Putamen (tissue), 1 donor: ENCODE data around the gene ABCG2.
"Not testable (repeated sequence)": the region's sequence is repeated elsewhere in the genome, so short reads cannot be mapped to it uniquely, and the experiment has no call there.

Experiments
- DNase-seq: peaks from one replicate; pipeline ENCODE4 v3.0.0-alpha.2; 2016; ENCODE audit warnings: low spot score

The ABCG2 gene

DNA sequence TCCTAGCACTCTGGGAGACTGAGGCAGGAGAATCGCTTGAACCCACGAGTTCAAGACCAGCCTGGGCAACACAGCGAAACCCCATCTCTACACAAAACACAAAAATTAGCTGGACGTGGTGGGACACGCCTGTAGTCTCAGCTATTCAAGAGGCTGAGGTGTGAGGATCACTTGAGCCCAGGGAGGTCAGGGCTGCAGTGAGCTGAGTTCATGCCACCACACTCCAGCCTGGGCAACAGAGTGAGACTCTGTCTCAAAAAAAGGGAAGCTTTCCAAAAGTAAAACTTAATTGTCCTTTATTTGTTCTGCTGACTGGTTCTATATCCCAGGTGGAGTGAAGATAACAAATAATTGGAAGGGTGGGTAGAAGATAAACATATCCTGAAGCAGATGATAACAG is 45.6 kb downstream of the ABCG2 start:
- DNase-seq: no peak

GRCh38 chr4:88110826-88111225 is 47.6 kb downstream of the ABCG2 start:
- no peak for DNase-seq

- no peak for DNase-seq
Observed at GRCh38 chr4:88109123-88109881, 49.1 kb downstream of the ABCG2 start.

- no peak for DNase-seq
Observed at GRCh38 chr4:88108747-88109122, 49.7 kb downstream of the ABCG2 start.

DNA sequence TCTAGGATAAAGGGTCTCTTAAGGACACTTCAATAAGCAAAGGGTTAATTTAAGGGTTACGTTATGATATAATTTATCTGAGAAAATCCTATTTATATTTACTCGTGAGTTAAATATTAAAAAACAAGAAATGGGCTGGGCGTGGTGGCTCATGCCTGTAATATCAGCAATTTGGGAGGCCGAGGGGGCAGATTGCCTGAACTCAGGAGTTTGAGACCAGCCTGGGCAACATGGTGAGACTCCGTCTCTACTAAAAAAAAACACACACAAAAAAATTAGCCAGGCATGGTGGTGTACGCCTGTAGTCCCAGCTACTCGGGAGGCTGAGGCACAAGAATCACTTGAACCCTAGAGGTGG is 50.4 kb downstream of the ABCG2 start:
- DNase-seq: not testable (repeated sequence)

- DNase-seq: no peak
Observed at GRCh38 chr4:88107406-88108107, 50.9 kb downstream of the ABCG2 start.

GRCh38 chr4:88106205-88106604 is 52.2 kb downstream of the ABCG2 start:
- no peak for DNase-seq

- DNase-seq: no peak
Observed at GRCh38 chr4:88104902-88105610, 53.4 kb downstream of the ABCG2 start.

DNA sequence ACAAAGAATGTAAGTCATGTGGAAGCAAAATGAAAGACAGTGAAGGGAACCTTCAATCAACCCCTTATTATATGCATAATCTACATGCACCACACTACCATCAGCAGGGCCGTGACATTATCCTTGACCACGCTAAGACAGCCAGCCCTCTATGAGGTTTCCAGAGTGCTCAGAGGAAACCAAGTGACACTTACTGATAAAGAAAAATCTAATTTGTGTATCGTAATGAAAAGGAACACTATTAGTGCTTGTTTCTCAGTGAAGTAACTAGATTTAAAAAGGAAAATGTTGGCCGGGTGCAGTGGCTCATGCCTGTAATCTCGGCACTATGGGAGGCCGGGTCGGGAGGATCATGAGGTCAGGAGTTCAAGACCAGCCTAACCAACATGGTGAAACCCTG is 56.4 kb downstream of the ABCG2 start:
- no peak for DNase-seq

- peak; percentile 36 for DNase-seq
Observed at GRCh38 chr4:88101165-88101564, 57.3 kb downstream of the ABCG2 start.

DNA sequence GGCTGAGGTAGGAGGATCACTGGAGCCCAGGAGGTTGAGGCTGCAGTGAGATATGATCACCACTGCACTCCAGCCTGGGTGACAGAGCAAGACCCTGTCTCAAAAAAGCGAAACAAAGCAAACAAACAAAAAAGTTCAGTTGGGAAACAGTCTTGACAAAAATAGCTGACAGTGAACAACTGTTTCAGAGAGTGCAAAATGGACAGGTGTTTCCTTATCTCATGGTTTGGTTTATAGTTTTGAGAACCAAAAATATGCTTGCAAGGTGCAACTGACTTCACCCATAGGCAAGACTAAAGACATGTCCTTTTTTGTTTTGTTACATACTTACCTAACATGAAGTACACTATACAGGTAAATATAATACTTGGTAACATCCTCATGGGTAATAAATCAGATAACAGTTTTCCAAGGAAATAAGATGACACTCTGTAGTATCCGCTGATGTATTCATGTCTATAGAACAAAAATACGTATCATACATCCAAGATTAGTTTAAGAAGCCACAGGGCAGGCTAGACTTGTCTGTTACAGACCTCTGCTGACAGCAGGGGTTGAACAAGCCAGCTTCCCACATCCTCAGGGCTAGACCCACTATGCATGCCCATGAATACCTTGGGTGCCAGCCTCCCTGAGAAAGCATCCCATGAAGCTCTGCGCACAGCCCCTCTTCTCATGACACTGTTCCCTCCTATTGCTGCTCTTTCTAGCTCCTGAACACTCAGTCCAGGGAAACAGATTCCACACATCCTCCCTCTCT is 59.3 kb downstream of the ABCG2 start:
- no peak for DNase-seq

DNA sequence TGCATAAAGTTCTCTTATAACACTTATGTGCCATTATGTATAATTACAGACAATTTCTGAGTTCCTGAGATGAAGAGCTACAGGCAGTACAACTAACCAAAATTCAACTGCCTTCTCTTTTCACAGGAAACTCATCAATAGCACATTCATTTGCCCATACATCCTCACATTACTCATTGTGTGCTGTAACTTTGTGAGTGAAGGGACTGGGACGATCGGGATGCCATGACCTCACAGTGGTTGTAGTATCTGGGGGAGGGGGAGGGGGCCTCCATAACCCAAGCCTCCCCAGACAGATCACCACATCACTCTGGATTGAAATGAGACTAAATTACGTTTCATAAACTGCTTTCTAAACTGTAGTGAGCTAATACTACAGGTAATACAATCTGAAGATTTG is 60.7 kb downstream of the ABCG2 start:
- no peak for DNase-seq

DNA sequence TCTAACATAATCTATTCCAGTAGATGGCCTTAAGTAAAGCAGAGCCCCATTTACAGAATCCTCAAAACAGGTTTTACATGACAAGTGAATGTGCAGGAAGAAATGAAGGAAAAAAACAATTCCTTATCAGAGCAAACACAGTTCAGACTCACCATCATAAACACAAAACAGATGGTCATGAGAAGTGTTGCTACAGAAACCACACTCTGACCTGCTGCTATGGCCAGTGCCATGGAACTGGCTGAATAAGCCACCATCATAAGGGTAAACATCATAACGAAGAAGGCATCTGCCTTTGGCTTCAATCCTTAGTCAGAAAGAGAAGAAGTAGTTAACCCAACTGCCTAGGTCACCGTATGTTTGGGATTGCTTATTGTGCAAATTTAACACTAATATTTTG is 61.1 kb downstream of the ABCG2 start:
- no peak for DNase-seq

DNA sequence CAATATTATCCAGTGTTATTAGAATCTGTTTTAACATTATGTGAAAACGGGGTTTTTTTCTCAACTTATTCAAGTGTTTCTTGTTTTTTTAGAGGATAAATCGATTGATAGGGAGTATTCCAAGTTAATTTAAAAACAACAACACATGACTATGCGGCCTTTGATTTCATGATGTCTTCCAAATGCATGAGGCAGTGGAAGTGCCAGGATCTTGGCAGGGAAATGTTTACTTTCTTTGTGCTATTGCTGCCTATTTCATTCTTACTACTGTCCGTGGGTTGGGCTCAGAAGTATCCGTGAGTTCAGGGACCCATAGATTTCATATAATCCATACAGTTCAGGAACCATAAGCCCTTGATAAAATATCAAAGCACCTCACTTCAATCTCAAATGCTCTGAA is 64.6 kb downstream of the ABCG2 start:
- no peak for DNase-seq

DNA sequence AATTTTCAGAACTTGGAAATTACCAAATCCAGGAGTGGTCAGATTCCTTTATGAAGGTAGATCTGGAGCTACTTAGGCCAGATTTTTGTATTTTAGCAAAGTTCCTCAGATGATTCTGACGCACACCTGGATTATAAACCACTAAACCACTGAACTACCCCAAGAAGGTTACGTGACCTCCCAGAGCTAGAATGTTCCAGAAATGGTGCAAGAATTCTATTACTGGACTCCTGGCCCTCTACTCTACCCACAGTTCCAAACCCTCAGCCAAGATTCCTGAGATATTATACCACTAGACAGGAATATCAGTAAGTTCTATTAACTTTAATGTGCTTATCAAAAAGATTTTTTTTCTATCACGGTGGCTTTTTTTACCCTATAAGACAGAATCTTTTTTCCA is 67.1 kb downstream of the ABCG2 start:
- DNase-seq: no peak

DNA sequence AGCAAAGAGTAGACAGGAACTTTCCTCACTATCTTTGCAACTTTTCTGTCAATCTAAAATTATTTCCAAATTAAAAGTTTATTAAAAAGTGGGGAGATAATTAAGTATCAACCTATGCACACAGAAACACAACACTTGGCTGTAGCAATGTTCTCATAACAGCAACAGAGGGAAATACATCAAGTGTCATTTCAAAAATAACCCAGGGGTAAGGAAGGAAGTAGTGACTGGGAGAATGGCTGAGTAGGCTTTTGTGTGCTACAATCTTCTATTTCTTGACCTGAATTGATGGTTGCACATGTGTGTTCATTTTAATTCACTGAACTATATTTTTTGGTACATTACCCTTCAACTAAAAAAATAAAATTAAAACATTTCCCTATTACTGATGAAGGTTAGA is 67.5 kb downstream of the ABCG2 start:
- DNase-seq: no peak

DNA sequence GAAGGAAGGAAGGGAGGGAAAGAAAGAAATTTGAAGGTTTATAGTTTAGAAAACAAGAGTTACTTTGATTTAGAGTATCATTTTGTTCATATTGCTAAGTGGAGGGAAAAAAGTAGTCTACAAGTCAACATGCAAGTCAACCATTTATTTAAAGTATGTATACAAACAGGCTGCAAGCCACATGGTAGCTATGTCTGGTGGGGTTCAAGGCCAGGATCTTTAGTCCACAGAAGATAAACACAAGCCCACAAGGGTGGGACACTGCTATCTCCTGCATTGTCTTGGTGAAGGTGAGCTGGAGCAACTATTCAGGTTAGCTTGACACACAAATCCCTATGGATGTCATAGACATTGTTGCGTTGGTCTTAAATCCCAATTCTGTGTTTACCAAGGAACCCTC is 71.4 kb downstream of the ABCG2 start:
- DNase-seq: no peak

DNA sequence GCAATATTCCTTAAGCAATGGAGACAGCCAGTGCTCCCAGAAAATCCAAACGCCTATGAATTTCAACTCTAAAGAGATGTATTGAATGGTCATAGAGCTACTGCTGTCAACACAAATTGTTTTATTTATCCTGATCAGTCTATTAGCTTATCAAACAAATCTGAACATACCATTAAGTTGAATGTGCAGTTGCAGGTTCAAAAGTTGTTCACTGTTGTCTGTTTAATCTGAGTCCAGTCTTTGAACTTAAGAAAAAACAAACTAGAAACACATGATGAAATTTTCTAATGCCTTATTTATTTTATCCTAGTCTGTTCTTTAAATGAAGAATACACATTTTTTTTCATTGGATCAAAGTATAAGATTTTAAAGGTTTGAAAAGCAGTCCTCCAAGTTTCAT is 77.8 kb downstream of the ABCG2 start:
- no peak for DNase-seq

DNA sequence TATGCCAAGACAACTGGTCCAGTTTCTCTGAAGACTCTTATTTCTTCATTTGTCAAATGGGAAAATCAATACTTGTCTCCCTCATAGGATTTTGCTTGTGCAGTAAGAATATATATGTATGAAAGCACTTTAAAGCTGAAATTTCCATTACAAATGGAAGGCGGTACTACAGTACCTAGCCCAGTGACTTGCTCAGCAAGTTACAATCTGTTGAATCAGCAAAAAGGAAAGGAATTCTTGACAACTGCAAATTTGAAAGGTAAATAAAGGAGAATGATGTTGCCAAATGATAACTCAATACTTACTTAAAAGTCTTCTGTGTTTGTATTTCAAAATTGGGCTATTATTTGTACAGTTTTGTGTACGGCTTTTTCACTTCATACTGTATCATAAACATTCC is 79.9 kb downstream of the ABCG2 start:
- DNase-seq: no peak

DNA sequence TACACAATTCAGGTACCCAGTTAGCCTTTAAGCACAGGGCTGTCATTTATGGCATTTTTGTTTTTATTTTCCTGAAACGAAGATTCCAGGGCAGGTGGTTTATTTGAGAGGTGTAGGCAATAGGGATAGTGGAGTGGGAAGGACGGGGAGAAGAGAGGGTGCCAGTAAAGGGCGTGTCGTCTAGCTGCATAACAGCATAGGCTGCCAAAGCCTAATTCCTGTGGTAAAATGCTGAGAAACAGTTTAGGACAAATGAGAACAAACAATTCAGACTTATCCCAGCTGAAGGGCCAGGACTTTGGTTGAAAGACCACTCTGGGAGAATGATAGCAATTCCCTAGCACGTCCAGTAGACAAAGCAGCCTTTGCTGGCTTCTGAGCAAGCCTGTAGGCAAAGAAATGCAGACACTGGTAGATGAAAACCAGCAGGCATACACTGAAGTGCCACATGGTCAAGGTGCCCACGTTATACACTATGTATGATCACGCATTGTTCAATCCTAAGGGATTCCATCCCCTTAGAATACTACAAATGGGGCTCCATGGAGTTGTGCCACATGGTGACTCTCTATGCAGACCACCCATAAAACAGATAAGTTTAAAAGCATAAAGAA is 80.4 kb downstream of the ABCG2 start:
- no peak for DNase-seq

DNA sequence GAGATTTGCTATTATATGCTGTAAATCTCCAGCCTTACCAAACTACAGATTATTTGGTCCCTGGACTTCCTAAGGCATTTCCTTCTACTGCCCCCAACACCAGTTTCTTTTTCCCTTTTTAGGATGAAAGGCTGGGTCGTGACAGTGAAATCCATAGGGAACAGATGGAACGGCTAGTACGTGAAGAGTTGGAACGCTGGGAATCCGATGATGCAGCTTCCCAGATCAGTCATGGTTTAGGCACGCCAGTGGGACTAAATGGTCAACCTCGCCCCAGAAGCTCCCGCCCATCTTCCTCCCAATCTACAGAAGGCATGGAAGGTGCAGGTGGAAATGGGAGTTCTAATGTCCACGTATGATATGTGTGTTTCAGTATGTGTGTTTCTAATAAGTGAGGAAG is 83.1 kb downstream of the ABCG2 start:
- DNase-seq: no peak

GRCh38 chr4:88070031-88070430 is 88.4 kb downstream of the ABCG2 start:
- DNase-seq: no peak
